HG03460 (cell line): Measurements from ENCODE around the gene OXA1L.
A peak's percentile ranks its signal among the peaks of the same experiment; 100 is the strongest.
"Not testable (repeated sequence)": the region's sequence is repeated elsewhere in the genome, so short reads cannot be mapped to it uniquely, and the experiment has no call there.

Experiments used
- ATAC-seq: cut with Tn5 transposase; IDR thresholded peaks from one replicate; pipeline ENCODE4 v1.9.1; 2021; ENCODE audit not compliant: unreplicated experiment

OXA1L gene

DNA sequence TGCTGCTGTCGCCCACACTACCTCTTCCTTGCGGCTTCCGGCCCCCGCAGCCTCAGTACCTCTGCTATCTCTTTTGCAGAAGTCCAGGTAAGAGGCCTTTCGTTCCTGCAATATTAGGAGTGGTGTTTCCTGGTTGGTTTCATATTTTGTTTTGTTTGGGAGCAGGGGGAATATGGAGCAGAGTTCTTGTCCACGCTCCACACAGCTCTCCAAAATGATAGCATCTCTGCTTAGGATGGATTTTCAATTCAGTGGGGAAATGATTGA lies 768 bp downstream of the OXA1L start:
- no peak for ATAC-seq

DNA sequence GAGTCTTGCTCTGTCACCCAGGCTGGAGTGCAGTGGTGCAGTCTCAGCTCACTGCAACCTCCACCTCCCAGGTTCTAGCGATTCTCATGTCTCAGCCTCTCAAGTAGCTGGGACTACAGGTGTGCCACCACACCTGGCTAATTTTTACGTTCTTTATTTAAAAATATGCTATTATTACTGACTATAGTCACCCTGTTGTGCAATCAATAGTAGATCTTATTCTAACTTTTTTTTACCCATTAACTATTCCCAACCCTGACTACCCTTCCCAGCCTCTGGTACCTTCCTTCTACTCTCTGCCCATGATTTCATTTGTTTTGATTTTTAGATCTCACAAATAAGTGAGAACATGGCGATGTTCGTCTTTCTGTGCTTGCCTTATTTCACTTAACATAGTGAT lies 2.5 kb downstream of the OXA1L start:
- ATAC-seq: no peak

DNA sequence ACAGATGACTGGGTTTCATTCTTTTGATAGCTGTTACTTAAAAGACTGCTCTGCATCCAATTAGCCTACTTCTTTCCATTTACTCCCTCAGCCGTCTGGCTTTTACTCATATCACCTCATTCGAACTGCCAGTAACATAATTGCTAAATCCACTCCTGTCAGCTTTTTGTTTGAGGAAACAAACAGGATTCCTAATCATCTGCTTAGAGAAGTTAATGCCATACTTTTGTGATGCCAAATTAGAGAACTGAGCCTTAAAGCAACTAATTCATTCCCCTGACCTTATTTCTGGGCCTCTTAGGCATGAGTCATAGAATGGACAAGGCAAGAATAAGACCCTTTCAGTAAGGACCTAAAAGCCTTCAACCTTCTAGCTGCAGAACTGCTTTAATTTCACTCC lies 2.9 kb downstream of the OXA1L start:
- no peak for ATAC-seq

DNA sequence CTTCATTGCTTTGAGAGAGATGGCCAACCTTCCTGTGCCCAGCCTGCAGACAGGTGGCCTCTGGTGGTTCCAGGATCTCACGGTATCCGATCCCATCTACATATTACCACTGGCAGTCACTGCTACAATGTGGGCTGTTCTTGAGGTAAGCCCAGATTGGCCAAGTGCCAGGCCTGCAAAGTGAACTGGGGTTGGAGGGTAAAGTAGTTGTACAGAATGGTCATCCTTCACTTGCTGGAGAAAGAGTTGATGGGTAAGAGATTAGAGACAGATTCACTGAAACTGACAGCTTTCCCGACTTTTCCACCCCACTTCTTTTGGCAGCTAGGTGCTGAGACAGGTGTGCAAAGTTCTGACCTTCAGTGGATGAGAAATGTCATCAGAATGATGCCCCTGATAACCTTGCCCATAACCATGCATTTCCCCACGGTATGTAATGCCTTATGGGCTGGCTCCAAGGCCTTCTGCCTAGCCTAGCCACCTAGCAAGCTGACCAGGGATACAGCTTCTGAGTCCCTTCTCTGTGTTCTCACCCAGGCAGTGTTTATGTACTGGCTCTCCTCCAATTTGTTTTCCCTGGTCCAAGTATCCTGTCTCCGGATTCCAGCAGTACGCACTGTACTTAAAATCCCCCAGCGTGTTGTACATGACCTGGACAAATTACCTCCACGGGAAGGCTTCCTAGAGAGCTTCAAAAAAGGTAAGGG lies 4.1 kb downstream of the OXA1L start:
- ATAC-seq: no peak

DNA sequence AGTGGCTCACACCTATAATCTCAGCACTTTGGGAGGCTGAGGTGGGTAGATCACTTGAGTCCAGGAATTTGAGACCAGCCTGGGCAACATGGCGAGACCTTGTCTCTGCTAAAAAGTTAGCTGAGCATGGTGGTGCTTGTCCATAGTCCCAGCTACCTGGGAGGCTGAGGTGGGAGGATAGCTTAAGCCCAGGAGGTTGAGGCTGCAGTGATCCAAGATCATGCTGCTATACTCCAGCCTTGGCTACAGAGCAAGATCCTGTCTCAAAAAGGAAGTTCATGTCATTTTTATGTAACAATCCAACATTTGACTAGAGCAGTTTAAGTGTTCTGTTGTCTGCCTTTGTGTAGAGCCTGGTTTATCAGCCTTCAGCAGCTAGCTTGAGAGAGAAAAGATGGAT lies 6.2 kb downstream of the OXA1L start:
- ATAC-seq: no peak

DNA sequence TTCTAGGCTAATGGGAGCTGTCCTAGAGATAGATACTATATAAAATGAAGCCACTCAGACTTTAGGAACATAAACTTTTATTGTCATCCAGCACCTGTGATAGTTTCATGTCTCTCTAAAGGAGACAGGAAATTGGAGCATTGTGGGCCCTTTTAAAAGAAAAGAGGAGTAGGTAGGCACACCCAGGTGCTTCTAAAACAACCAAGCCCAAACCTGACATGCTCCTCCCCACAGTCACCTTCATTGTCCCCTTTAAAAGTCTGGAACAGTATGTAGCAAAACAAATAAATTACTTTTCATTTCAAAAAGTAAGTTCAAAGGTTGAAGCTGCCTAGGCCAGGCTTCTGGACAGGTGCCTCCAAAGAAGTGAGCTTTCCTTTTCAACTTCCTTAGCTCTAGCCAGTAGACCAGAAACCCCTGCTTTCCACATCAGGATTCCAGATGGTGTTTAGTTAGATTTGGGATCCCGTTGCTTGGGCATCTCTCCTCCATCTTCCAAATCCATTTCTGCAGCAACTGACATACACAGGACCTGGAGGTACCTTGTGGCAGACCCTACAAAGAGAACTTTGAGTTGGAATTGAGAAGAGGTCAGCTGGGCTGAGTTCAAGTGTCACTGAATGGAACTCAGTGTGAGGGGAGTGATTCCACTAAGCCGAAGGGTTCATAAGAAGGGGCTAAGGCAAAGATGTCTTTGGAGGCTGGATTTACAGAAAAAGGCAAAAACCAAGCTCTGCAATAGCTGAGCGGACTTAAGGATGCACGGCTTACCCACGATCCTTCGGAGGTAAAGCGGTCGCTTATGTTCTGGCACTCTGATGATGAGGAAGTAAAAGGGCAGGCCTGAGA lies 6.9 kb downstream of the OXA1L start:
- ATAC-seq: no peak

DNA sequence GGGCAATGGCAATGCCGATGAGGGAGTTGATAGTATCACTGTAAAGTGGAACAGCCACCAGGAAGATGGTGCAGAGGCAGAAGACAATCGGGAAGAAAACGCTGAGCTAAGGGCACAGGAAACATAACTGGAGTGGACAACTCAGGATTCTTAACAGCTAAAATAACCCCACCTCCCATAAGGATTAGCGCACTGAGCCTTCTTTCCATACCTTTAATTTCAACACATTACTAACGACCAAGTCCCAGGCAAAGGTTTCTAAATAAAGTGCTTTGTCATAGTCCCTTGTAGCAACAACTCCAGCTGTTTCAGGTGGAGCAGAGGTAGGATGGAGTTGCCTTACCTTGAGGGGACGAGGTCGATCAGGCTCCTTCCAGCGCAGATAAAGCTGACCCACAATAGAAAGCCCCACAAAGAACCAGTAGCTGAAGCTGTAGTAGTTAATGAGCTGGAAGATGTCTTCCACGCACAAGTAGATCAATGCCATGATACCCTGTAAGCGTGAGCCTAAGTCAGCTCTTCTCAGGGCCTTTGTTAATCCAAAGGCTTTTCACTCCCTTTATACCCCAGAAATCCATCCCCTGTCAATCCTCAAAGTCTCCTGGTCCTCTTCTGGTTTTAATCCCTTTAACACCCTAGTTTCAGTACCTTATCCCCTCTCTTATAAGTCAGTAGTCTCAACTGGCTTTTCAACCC lies 7.7 kb downstream of the OXA1L start:
- no peak for ATAC-seq

DNA sequence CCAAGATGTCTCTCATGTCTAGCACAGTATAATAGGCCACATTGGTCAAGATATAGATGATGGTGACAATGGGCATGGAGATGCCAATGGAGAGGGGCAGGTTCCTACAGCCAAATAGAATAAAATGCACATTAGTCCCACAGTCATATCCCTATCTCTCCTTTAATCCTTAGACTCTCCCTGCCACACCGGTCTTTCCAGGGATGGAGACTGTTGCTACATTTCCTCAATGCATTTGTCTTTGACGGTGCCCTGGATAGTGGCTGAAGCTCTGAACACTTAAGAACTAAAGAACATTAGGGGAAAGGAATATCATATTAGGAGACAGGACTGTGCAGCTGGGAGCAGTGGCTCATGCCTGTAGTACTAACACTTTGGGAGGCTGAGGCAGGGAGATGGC lies 9.7 kb downstream of the OXA1L start:
- ATAC-seq: no peak

DNA sequence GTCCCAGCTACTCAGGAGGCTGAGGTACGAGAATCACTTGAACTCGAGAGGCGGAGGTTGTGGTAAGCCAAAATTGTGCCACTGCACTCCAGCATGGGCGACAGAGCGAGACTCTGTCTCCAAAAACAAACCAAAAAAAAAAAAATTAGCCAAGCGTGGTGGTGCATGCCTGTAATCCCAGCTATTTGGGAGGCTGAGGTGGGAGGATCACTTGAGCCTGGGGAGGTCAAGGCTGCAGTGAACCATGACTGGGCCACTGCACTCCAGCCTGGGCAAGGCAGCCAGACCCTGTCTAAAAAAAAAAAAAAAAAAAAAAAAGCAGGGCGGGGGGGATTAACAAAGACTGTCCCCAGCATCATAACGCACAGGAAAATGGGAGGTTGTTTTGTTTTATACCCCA lies 10.4 kb downstream of the OXA1L start:
- not testable (repeated sequence) for ATAC-seq

DNA sequence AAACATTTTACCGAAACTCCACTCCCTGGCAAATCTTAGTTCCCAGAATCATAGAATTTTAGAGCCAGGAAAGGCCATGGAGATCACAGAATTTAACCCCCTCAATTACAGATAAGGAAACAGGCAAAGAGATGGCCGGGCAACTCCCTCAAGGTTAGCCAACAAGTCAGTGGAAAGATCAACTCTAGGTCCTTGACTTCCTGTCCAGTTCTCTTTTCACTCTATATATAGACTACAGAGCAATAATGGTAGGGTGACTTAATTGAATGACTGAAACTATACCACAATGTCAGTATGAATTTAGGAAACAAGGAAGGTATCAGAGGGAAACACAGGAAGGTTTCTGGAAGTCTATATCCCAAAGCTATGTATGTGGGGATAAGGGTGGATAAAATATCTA lies 11.6 kb downstream of the OXA1L start:
- no peak for ATAC-seq

DNA sequence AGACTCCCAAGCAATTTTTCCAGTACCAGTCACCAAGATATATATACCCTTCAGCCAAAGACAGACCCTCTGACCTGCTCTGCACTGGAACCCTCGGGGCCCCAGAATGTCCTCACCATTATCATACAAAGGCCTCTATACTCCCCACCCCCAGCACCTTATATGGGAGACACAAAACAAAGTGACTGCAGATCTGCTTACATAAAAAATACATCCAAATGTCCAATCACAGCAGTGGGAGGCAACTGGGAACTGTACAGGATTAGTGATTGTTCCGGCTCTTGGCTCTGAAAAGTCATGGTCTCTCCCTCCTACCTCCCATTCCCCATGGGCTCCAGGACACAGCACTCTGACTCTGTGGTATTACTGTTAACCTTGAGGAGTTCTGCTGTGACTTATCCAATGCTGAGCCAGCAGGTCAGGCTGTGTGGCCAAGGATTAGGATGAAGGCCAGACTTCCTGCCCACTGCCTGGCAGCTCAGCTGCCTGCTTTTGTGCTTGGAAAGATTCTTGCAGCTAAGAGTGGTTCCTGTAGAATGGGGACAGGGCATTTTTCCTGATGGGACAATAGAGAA lies 13.7 kb downstream of the OXA1L start:
- no peak for ATAC-seq

DNA sequence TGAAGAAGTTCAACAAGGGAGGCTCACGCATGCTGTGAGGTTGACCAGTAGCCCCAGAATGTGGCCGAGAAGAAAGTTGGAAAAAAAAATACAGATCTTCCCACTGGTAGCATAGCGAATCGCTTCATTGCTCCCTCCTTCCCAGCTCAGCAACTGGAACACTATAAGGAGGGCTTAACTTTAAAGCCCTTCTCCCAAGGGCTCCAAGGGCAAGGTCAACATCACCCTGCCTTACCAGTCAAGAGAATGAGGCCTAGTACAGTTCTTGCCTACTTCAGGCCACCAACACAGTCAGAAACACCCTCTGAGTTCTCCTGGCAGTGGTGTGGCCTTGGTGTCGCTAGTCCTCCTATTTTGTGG lies 14.4 kb downstream of the OXA1L start:
- no peak for ATAC-seq

DNA sequence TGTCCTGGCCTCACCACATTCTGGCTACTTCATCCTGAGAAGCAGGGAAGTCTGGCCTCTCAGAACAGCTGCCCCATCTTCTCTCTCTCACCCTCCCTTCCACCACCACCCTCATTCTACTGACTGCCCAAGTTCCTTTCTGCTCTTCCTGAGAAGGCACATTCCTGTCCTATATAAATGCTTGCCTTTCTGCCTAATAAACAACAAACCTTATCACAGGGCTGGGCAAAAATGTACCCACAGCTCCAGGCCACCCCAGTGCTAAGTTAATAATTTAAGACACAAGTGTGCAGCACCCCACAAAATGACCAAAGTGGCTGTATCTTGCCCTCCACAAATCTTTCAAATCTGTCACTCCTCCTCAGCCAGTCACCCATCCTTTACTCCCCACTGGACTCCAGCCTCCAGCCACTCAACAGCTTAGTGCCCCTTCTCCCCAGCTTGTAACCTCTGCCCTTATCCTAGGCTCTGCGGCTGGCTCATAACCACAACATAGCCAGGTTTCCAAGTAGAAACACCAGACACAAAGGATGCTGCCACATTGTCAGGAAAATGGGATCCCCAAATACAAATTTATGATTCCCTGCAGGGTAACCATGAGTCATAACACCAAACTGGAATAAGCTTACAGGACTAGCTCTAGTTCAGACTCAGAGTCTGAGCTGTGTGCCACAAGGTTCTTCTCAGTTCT lies 15.0 kb downstream of the OXA1L start:
- no peak for ATAC-seq

DNA sequence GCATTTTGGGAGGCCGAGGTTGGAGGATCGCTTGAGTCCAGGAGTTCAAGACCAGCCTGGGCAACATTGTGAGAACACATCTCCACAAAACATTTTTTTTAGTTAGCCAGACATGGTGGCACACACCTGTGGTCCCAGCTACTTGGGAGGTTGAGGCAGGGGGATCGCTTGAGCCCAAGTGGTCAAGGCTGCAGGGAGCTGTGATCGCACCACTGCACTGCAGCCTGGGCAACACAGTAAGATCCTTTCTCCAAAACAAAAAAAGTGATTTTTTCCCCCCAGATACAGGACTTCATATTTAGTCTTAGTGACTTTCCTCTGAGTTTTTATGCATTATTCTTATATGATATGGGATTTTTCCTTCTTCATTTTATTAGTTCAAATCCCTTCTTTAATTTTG lies 20.2 kb downstream of the OXA1L start:
- no peak for ATAC-seq

DNA sequence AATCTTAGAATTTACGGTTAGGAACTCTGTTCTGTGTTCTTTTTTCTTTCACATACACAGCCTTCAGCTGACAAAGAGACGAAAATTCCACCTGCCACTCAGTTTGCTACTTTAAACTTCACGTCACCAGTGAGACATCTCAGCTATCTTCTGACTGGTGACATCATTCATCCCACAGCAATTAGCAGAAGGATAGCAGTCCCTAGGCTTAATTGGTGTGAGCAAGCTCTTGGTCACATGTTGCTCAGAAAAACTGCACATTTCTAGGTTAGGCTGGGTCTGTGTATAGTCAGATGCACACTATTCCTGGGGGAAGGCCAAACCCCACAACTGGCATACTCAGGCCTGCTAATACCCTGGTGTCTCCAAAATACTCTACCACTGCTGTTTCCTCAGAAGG lies 24.8 kb downstream of the OXA1L start:
- ATAC-seq: no peak

DNA sequence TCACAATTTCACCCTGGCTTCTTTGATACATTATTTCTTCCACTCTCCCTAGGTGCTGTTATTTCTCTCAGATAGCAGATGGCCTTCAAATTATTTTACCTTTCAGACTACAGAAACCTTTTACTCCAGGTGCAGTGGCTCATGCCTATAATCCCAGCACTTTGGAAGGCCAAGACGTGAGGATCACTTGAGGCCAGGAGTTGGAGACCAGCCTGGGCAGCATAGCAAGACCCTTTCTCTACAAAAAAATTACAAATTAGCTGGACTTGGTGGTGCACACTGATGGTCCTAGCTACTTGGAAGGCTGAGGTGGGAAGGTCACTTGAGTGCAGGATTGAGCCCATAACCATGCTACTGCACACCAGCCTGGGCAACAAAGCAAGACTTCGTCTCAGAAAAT lies 25.7 kb downstream of the OXA1L start:
- ATAC-seq: no peak

DNA sequence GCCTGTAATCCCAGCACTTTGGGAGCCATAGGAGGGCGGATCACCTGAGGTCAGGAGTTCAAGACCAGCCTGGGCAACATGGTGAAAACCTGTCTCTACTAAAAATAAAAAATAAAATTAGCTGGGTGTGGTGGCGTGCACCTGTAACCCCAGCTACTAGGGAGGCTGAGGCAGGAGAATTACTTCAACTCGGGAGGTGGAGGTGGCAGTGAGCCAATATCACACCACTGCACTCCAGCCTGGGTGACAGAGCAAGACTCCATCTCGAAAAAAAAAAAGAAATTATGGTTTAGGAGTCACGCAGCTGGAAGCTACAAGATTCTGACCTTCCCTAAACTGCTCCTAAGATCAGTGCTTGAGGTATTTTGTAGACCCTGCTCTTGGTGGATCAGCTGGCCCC lies 27.1 kb downstream of the OXA1L start:
- ATAC-seq: not testable (repeated sequence)

DNA sequence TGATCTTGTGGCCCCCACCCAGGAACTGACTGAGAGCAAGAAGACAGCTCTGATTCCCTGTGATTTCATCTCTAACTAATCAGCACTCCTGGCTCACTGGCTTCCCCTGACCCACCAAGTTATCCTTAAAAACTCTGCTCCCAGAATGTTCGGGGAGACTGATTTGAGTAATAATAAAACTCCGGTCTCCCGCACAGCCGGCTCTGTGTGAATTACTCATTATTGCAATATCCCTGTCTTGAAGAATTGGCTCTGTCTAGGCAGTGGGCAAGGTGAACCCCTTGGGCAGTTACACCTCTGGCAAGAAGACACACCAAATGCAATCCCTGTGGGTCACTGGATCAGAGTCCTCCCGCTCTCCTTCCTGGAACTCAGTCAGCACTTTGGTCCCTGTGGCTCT lies 27.5 kb downstream of the OXA1L start:
- no peak for ATAC-seq

DNA sequence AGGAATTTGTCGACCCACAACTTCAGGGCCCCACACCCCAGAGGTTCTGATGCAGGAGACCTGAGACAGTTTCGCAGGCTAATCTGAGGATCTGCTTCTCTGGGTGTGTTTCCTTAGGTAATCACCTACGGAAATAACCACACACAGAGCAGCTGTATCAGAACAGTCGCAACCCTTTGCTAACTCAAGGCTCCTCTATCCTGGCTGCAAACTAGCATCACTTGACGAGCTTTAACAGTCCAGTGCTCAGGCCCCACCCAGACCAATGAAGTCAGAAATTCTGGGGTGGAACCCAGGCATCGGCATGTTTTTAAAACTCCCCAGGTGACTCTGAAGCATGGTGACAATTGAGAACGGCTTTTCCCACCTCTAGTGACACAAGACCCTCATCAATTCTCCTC lies 28.1 kb downstream of the OXA1L start:
- no peak for ATAC-seq

DNA sequence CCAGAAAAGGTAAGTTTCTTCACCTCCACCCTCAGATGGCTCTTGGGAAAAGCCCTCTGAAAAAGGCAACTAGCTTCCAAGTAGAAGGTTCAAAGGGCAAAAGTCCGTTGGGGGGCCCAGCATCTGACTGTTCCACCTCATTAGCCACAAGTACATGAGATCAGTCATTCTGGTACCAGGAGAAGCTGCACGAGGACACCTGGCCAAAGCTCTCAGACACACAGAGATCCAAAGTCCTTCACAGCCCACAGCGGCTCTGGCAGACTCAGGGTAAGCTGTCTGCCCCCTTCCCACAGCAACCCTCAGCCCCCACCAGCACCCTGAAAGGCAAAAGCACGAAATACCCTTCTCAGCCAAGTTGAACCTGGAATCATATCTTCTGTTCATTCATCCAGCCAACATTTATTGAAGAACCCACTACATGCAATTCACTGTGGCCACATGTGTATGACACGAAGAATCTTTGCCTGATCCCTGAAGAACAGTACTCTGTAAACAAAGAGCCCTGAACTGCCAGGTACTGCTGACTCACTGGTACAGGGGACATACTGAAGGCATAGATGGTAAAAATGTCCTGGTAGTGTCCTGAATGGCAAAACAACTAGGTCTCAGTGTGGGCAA lies 29.7 kb downstream of the OXA1L start:
- peak; percentile 53 for ATAC-seq
